Testis (tissue), 2 donors: ENCODE results near the gene CDH4.

Source experiments
- CTCF ChIP-seq, 3 experiments: fragments of 450-650 bp in 2 of 3; fragments of 200-600 bp in 1 of 3; sonication (generic) in 1 of 3; IDR thresholded peaks; one replicate each; pipeline ENCODE4 v1.5.1; 2016 to 2019; ENCODE audit warnings: antibody characterized with exemption in 3 of 3, mild to moderate bottlenecking in 2 of 3, moderate library complexity in 1 of 3
- POLR2A ChIP-seq: fragments of 450-650 bp; IDR thresholded peaks from one replicate; pipeline ENCODE4 v1.6.1; 2017; ENCODE audit warnings: antibody characterized with exemption, mild to moderate bottlenecking, moderate library complexity

DNA sequence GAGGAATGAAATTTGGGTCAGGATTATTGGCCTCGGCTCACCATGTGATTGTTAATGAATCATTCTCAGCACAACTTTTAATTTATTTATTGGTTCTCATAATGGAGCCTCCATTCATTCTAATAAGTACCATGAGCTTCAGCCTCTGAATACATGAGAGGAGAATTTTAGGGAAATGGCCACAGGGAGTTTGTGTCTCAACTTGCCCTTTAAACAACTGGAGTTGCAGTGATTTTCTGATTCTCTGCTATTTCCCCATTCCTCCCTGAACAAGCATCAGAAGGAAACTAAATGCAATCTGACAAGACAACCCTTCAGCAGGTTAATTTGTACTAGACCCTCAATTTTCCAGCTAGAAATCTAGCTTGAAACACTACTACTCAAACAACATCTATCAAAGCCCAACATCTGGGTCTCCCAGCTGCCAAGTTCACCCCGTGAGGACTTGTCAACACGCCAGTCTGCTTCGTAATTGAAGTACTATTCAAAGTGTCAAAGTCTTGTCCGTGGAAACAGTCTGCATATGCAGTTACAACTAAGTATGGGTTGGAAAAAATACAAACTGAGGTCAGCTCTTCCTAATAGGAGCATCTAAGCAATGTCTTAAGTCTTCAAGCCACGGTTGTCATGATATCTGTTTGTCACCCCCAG, 235.4 kb downstream of the CDH4 start:
- TF ChIP-seq POLR2A, result no peak
- TF ChIP-seq CTCF (IDR thresholded peaks at IDR 0.05), result no peak
